Ammon's horn (tissue), 1 donor: ENCODE results near the gene FHOD1.

Experiments
- DNase-seq: peaks from one replicate; pipeline ENCODE4 v3.0.0-alpha.2; 2016; ENCODE audit warnings: low spot score

FHOD1 gene

DNA sequence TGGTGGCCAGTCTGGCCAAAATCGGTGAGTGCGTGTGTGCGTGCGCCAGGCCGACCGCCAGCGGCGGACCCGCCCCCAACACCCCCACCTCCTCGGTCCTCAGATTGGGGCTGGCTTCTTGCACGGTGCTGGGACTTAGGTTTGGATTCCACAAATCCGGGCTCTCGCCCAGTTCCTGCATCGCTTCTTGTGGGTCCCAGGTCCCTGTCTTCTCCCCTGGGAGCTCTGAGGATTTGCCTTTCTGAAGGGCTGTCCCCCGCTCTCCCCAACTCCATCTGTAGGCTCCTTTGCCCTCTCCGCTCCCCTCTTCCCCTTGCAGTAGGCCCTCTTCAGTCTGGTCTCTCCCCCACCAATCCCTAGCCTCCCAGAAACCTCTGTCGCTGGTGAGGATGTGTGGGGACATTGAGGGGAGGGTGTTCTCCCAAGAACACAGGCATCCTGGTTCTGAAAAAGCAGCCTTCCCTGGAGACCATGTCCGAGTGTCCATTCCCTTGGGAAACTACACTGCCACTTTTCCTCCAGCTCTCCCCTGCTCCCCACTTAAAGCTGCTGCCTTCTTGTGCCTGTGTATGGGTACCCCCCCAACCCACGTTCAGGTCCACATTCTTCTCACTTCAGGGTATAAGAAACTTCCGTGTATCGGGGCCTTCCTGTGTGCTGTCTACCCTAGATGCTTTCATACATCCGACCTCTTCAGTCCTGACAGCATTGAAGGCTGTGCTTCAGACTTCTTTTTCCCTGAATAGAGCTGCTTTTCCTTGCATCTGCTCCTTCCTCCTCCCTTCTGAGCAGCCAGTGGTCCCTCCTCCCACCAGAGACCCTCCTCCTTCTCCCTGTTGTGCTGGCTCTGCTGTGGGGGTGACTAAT lies 2.1 kb upstream of the FHOD1 start:
- no peak for DNase-seq

DNA sequence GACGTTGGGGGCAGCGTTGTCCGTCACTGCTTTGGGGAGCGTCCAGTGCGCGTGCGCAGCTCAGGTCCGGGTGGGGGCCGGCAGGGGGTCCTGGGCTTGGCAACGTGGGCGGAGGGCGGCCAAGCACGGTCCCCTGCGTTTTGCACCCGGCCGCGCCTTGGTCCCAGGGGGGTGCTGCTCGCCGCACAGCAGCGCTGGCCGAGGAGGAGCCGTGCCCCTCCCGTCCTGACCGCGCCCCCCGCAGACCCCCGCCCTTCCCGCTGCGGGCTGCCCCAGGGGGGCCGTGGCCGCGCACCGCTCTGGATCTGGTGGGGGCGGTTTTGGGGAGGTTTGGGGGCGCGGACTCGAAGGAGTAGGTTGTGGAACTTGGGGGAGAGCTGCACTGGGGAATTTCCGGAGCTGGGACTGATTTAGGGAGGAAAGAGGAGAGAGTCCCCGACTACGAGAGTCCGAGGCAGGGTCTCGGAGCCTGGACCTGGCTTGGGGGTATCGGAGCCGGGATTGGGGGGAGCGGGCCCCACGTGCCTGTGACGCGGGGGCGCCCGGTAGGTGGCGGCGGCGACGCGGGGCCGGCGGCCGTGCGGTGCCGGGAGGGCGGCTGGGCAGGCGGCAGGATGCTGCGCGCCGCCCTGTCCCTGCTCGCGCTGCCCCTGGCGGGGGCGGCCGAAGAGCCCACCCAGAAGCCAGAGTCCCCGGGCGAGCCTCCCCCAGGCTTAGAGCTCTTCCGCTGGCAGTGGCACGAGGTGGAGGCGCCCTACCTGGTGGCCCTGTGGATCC lies 1.3 kb upstream of the FHOD1 start, which contains the start of gene SLC9A5:
Gene SLC9A5, plus strand, starts transcription at position 579 of the 777 bp plus-strand sequence. Its CDS starts 36 bp downstream, at position 615.
- DNase-seq = no peak

DNA sequence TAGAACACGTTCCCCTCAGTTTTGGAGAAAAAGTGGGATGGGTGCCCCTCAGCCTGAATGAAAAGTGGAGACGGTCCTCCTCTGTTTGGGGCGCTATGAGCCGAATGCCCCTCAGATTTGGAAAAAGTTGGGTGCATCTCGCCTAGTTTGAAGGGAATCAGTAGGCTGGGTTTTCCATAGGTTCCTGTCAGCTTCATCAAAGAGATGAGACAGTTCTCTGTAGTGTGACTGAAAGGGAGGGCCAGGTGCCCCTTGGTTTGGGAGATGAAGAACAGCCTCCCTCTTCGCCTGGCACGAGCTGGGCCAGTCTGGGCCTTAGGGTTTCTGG lies 756 bp upstream of the FHOD1 start:
- no peak for DNase-seq

DNA sequence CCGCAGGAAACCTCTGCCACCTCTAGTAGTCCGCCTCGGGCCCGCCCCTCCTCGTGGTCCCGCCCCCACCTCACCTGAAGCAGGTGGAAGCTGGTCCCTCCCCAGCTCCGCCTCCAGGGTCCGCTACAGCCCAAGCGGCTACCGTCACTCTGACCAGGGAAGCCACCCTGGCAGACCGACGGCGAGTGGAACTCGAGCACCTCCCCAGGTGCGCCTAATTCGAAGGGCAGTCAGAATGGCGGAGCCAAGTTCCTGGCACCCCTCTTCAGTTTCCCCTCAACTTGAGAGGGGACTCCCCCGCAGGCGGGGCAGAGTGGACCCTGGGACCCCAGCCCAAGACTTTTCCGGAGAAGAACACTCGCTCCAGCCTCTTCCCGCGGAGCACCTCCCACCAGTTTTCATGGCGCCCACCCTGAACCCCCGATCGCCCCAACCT lies 507 bp downstream of the FHOD1 start:
- DNase-seq = no peak

DNA sequence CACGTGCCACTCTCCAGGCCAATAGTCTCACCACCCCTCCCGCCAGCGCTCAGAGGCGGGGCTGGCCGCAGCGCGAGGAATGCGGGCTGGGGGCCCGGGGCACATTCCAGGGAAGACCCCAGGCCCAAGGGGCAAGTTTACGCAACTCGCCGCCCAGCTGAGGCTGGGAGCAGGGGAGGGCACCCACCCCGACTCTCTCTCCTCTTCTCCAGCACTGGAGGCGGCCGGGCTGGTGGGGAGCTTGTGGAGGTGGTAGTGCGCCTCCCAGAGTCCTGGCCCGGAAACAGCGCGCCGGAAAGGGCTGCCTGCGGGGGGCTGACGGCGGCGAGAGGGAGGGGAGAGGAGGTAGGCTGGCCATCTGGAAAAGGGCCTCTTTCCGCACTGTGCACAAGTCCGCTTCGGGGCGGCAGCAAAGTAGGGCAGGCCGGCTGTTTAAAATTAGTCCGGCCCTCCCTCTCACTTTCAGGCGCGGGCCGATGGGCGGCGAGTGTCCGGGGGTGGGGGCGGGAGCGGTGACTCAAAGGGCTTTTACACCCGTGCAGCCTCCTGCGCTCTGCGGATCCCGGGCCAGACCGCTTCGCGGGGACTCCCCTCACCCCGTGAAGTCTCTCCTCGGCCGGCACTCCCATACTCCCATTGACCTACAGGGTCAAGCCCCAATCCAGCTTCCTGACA lies 1.1 kb downstream of the FHOD1 start:
- peak; percentile 66 for DNase-seq

DNA sequence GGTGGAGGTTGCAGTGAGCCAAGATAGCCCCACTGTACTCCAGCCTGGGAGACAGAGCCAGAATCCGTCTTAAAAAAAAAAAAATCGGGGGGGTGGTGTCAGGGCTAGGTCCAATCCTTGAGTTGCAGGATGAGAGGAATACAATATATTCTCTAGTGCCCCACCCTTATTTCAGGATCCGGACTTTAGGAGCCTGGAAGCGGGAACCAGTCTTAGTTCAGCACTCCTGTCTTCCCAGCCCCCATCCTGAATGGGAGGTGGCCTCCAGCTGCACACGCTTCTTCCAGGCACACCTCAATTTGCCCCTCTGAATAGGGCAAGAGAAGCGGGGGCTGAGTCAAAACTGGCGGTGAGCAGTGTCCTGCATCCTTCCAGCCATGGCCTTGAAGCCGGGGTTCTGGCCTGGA lies 1.6 kb downstream of the FHOD1 start:
- DNase-seq = no peak

DNA sequence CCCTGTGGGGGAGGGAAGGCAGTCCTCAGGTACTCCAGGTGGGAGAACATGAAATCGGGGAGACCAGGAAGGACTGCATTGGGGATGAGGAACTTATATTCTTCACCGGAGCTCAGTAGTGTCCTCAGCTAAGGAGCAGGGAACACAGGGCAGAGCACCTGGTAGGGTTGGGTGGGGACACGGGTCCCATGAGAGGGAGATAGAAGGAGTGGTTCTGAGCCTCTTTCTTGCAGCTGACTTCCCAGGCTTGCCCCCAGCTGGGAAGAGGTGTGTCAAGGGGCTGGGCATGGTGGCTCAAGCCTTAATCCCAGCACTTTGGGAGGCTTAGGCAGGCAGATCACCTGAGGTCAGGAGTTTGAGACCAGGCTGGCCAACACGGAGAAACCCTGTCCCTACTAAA lies 2.1 kb downstream of the FHOD1 start:
- no peak for DNase-seq

DNA sequence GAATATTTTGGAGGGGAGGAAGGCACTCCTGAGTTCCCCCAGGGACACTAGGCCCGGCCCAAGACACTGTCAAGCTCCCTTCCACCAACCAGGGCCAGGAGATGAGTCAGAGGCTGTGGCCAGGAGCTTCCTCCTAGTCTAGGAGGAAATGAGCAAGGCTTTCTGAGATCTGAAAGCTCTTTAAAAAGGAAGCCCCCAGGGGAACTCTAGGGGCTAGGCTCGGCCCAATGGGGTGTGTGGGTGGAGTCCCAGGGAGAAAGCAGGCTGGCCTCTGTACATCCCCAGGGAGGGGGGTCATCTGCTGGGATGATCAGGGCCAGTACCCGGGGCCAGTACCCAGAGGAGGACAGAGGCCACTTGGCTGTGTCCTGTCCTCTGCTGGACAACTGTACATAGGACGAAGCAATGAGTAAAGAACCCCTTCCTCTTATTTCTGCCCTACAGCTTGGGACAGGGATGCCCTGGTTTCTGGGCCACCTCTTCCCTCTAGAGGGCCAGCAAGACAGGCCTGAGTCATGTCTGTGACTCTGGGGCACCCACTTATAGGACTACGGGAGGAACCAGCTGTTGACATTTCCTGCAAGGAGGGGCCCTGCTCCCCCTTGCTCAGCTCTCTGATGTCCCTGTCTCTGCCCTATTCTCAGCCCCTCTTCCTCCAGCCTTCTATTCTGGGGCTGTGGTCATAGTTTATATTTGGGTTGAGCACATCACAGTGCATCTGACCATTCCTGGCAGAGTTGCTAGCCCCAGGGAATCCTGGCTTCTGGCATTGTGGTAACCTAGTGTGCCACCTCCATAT lies 2.7 kb downstream of the FHOD1 start:
- DNase-seq = peak; percentile 68

DNA sequence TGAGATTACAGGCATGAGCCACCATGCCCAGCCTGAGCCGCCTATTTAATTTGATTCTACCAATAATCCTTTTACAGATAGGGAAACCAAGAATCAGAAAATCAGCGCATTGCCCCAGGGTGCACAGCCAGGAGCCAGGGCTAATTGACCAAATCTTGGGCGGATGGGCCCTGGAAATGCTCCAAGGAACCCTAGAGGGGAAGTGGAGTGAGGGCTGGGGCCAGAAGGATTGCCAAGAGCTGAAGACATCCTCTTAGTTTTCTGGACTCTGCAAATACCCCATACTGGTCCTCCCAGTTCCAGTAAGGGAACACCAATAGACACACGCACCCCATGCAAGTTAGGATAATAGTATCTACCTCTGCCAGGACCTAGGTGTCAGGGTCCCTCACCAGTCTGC lies 3.8 kb downstream of the FHOD1 start:
- DNase-seq = no peak

DNA sequence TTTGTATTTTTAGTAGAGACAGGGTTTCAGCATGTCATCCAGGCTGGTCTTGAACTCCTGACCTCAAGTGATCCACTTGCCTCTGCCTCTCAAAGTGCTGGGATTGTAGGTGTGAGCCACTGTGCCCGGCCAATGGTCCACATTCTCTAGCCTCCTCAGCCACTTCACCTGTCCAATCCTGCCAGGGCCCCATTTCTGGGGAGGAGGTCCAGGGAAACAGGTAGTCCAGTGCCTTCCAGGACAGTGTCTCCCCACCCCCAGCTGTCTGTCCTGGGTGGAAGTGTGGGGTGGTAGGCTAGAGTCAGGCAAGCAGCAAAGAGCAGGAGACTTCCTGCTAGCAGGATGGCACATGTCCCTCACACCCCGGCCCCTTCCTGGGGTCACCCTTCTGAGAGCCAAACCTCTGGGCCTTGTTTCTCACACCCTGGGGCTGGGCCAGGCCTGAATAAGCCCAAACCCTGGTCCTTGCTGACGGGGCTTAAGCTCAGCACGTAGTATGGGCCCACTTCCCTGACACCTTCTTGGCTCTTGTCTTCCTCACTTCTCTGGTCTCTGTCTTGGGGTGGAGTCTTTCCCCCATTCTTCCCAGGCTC lies 5.0 kb downstream of the FHOD1 start:
- no peak for DNase-seq

DNA sequence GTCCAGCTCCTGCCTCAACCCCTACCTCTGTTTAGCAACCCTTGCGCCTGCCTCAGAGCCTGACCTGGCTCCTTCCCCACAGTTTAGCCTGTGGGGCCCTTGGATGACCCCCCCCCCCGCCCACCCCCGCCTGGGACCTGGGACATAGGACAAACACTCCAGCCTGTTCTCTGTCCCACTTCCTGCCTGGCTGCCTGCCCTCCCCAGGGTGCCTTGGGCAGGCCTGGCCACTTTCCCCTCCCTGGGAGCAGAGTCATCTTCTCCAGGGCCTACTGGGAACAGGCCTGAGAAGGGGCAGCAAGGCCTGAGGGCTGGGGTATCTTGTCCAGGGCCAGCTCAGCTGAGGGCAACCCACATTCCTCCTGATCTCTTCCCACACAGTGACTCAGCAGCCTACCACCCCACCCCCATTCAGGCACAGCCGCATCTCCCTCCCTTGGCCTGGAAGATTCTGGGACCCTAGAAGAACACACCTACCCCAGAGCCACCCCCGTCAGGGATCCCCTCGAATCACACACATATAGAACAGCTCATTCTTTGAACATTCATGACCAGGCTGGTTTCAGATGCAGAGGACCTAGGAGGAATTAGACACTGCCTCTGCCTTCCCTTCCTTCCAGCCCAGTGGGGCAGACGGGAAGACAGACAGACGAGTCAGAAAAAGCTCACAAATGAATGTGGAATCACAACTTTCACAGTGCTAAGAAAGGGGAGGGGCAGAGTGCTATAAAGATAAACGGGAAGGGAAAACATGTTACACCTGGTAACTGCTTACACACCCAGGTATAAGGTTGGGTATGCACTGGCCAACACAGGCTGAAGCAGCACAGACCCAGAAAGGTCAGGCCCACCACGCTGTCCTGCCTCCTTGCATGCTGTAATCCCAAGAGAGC lies 6.0 kb downstream of the FHOD1 start:
- DNase-seq = no peak

DNA sequence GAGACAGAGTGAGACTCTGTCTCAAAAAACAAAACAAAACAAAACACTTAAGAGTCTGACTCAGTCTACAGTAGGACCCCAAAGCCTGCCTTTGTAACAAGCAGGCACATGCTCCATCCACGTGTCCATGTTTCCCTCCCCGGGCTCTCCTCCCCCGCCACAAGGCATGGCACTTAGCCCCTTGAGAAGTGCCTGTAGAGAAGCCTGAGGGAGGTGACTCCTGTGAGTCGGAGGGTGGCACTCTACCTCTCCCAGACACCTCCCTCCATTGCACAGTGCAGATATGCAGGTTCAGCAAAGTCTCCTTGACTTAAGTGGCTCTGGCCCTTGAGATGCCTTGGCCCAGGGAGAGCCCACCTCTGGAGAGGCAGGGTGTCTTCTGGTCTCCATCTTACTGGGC lies 6.8 kb downstream of the FHOD1 start:
- DNase-seq = no peak

DNA sequence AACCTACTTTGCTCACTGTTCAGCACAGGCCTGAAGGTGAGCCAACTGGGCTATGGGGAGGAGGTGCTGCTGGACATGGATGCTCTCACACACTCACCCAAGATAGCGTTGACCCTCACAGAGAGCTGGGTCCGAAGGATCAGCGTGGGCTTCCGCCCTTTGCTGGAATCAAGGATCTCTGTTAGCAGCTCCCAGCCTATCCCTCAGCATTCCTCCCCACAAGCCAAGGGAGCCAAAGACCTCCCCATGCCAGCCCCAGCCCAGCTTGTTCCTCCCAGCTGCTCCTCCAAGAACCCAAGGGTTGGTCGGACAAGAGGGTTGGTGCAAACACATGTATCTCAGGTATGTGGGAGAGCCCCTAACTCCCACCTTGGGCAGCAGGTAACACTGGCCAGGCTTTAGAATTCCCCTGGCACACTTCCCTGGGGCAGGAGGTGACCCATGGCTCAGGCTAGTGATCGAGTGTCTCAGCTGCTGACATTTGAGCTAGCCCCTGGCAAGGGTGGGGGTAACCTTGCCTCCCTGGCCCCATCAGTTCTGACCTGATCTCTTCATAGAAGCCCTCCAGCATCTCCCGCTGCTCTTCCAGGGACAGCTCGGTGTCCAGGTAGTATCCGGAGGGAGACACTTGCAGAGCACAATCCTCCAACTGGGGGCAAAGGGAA lies 8.3 kb downstream of the FHOD1 start:
- no peak for DNase-seq

DNA sequence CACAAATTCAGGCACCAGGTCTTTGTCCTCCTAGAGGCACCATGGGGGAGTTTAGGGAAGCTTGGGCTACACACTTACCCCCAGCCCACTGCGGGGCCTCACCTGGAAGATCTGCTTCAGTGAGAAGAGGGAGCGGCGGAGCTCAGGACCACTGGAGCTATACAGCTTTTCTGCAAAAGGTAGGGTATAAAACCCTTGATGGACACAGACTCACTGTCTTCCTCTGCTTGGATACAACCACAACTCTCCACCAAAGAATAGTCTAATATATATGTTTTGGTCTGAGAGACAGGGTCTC lies 9.1 kb downstream of the FHOD1 start:
- DNase-seq = no peak

DNA sequence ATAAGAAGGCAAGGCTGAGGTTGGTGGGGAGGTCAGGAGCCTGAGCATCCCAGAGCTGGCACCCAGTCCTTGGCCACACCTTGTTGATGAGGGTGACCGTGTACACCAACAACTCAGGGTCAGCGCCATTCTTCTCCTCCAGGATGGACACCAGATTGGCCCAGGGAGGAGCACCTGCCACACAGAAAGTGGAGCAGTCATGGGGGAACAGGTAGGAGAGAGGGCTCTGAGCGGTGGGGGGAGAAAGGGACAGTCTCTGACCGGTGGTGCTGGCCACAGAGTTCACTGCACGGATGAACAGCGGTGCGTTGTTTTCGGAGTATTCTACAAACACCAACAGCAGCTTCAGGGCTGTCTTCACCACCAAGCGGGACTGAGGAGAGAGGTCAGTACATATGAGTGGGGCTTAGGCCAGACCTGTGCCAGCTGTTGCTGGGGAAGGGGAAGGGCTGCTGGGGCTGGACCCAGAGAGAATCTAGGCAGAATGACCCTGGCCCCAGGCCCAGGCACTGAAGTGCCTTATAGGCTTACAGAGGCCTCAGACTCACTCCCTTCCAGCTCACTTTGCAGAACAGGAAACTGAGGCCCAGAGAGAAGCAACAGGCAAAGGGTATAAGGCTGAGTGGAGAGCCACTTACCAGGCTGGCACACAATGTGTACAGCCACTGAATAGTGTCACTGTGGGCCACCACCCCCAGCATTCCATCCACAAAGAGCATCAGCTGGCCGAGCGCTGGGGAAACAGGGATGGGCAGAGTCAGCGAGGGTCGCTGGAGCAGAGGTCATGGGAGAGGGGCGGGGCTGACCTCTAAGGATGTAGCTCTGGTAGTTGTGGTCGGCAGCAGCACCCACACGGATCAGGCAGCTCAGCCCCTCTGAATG lies 9.6 kb downstream of the FHOD1 start:
- DNase-seq = no peak

DNA sequence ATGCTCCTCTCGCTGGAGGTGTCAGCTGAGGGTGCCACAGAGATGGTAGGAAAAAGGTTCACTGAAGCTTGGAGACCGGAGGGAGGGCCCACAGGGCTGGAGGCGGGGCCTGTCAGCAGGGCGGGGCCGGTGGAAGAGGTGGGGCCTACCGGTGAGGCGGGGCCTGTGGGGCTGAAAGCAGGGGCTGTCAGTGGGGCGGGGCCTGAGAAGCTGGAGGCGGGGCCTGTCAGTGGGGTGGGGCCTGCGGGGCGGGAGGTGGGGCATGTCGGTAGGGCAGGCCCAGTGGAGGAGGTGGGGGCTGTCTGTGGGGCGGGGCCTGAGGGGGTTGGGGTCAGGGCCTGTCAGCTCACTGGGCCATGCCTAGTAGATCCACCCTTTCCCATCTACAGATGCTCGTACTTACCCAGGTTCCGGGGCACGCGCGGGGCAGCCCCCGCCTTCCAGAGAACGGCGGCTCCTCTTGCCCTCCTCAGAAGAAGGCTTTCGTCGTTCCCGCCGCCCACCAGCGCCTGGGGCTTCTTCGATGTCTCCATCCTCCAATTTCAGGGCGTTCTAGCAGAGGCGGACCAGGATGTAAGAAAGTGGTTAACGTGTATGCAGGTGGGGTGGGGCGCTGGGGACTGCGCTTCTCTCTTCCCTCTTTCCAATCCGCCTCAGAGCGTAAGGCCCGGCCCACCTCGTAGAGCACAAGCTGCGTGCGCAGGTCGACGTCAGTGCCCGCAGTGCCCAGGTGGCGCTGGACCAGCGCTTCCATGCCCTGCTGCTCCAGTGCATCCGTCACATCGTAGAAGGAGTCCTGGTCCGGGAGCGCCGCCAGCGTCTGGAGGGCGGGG lies 10.5 kb downstream of the FHOD1 start:
- DNase-seq = no peak

DNA sequence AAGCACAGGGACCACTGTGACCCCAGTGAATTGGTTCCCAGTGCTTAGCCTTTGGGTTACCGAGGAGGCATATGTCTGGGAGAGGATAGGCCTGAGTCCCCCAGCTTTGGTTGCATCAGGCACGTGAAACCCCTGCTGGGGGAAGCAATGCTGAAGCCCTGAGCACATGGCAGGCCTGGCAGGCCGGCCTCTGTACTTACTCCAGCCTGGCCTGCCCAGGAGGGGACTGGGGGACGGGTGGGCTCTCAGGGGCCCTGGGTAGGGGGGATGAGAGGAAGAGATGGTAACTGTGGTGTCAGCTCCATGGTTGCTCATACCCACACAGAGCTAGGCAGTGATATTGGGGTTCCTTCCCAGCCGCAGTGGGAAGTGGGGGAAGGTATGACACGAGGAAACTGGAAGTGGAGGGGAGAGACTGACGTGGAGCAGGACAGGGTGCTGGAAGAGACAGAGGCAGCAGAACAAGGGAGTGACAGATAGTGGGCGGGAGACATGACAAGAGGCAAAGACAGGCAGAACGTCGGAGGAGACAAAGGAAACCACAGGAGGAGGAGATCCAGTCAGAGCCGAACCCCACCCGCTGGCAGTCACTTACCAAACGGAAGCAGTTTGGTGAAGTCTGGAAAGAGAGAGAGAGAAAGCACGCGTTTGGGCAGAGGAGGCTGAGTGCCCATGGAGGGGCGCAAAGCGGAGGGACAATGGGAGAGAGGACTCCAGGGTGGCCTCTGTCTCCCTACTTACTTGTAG lies 11.3 kb downstream of the FHOD1 start:
- peak; percentile 32 for DNase-seq
